ENCODE results near the gene PPEF1. TPM values are rescaled to one million over a fixed set of nuclear protein-coding genes. Genes with fewer than 3 reads are reported as not detected.

The PPEF1 gene
- total RNA-seq, 1 donor from 2014 or later: 0.58 TPM

- intact Hi-C loops (cut with micrococcal nuclease): loop anchor here (10.0 kb wide), 1 partner anchor 213 kb away; no protein-coding TSS in a partner anchor
- no peak for DNase-seq
- Histone ChIP-seq H3K4me1 (peaks cover 6% of the 10 kb centered on the region), H3K36me3 (no peaks in the 10 kb centered on the region), H3K27ac (replicated peaks) (no peak within 1 kb of the TSS), H3K27me3 (ENCODE audit: low read depth) (no peaks in the 10 kb centered on the region), H3K4me3 (no peak within 1 kb of the TSS), H3K9me3 (replicated peaks) (no peaks in the 10 kb centered on the region)
- no peak for TF ChIP-seq CTCF (IDR thresholded peaks at IDR 0.05; ENCODE audit: borderline replicate concordance)
Measured at GRCh38 chrX:18672008-18672407, 35.4 kb upstream of the PPEF1 start, which contains the start of gene RS1. TSS of gene RS1 (minus strand) at chrX:18672108. CDS start at chrX:18672068, 40 bp downstream.

- DNase-seq: peak; percentile 23
- Histone ChIP-seq H3K27ac (replicated peaks) (peak overlapping the region; percentile 82), H3K9me3 (replicated peaks) (no peaks in the 10 kb centered on the region), H3K27me3 (ENCODE audit: low read depth) (no peaks in the 10 kb centered on the region), H3K4me3 (peak overlapping the region; percentile 76), H3K4me1 (peaks cover 6% of the 10 kb centered on the region), H3K36me3 (no peaks in the 10 kb centered on the region)
- intact Hi-C loops (cut with micrococcal nuclease): loop anchor here (10.0 kb wide), 1 partner anchor 210 kb away; no protein-coding TSS in a partner anchor
- TF ChIP-seq CTCF (IDR thresholded peaks at IDR 0.05; ENCODE audit: borderline replicate concordance): no peak
Measured at GRCh38 chrX:18674417-18674787, 33.0 kb upstream of the PPEF1 start.

- H3K4me3 ChIP-seq: peak overlapping the region; percentile 76
- H3K36me3 ChIP-seq: no peaks in the 10 kb centered on the region
- intact Hi-C loops (cut with micrococcal nuclease): loop anchor here (10.0 kb wide), 1 partner anchor 210 kb away; no protein-coding TSS in a partner anchor
- no peaks in the 10 kb centered on the region for H3K27me3 ChIP-seq (ENCODE audit: low read depth)
- DNase-seq: peak; percentile 75
- H3K4me1 ChIP-seq: peaks cover 6% of the 10 kb centered on the region
- H3K27ac ChIP-seq (replicated peaks): peak overlapping the region; percentile 82
- no peaks in the 10 kb centered on the region for H3K9me3 ChIP-seq (replicated peaks)
- no peak for TF ChIP-seq CTCF (IDR thresholded peaks at IDR 0.05; ENCODE audit: borderline replicate concordance)
Measured at GRCh38 chrX:18674788-18675735, 32.4 kb upstream of the PPEF1 start.

- Histone ChIP-seq H3K36me3 (no peaks in the 10 kb centered on the region), H3K4me1 (peaks cover 6% of the 10 kb centered on the region), H3K27ac (replicated peaks) (no peak overlapping the region), H3K9me3 (replicated peaks) (no peaks in the 10 kb centered on the region), H3K27me3 (ENCODE audit: low read depth) (no peaks in the 10 kb centered on the region), H3K4me3 (no peak overlapping the region)
- TF ChIP-seq CTCF (IDR thresholded peaks at IDR 0.05; ENCODE audit: borderline replicate concordance): no peak
- DNase-seq: no peak
- intact Hi-C loops (cut with micrococcal nuclease): loop anchor here (10.0 kb wide), 1 partner anchor 209 kb away; no protein-coding TSS in a partner anchor
Measured at GRCh38 chrX:18676050-18676449, 31.4 kb upstream of the PPEF1 start.

GRCh38 chrX:18676470-18676869 is 31.0 kb upstream of the PPEF1 start:
- Histone ChIP-seq H3K4me1 (peaks cover 6% of the 10 kb centered on the region), H3K27ac (replicated peaks) (no peak overlapping the region), H3K4me3 (no peak overlapping the region), H3K36me3 (no peaks in the 10 kb centered on the region), H3K27me3 (ENCODE audit: low read depth) (no peaks in the 10 kb centered on the region), H3K9me3 (replicated peaks) (no peaks in the 10 kb centered on the region)
- TF ChIP-seq CTCF (IDR thresholded peaks at IDR 0.05; ENCODE audit: borderline replicate concordance): peak; percentile 29
- DNase-seq: no peak
- intact Hi-C loops (cut with micrococcal nuclease): loop anchor here (10.0 kb wide), 1 partner anchor 208 kb away; no protein-coding TSS in a partner anchor
